Measurements from ENCODE around the gene SBK1.
"Not testable (repeated sequence)": the region's sequence is repeated elsewhere in the genome, so short reads cannot be mapped to it uniquely, and the experiment has no call there.

Gene SBK1

DNA sequence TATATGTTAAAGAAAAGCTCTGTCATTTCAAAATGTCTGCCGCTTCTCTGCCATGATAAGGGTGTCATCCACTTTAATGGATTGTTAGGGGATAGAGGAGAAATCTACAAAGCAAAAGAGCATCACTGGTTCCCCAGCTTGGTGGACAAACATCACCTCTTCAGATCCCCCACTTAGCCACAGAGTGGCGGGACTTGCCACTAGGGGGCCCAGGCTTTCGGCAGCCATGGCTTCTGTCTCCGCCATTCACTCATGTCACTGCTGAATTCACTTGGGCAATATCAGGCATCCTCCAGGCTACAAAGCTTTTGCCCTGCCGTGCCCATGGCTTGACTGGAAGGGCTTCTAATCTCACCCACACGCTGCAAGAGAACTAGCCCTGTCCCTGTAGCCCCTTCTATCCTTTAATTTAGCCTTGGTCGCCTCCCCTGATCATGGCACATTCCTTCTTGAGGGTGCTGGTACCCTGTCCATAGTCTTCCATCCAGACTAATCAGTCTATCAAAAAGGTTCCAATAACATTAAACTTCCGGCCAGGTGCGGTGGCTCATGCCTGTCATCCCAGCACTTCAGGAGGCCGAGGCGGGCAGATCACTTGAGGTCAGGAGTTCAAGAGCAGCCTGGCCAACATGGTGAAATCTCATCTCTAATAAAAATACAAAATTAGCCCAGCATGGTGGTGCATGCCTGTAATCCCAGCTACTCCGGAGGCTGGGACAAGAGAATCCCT, 34.7 kb downstream of the SBK1 start:
- TF ChIP-seq, protein P1, sequence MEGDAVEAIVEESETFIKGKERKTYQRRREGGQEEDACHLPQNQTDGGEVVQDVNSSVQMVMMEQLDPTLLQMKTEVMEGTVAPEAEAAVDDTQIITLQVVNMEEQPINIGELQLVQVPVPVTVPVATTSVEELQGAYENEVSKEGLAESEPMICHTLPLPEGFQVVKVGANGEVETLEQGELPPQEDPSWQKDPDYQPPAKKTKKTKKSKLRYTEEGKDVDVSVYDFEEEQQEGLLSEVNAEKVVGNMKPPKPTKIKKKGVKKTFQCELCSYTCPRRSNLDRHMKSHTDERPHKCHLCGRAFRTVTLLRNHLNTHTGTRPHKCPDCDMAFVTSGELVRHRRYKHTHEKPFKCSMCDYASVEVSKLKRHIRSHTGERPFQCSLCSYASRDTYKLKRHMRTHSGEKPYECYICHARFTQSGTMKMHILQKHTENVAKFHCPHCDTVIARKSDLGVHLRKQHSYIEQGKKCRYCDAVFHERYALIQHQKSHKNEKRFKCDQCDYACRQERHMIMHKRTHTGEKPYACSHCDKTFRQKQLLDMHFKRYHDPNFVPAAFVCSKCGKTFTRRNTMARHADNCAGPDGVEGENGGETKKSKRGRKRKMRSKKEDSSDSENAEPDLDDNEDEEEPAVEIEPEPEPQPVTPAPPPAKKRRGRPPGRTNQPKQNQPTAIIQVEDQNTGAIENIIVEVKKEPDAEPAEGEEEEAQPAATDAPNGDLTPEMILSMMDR (IDR thresholded peaks at IDR 0.05; ENCODE audit: borderline replicate concordance, insufficient read depth, low read depth, low read length), result peak; percentile 93
- no peak overlapping the region for H3K4me3 ChIP-seq (ENCODE audit: low read depth, low read length)

DNA sequence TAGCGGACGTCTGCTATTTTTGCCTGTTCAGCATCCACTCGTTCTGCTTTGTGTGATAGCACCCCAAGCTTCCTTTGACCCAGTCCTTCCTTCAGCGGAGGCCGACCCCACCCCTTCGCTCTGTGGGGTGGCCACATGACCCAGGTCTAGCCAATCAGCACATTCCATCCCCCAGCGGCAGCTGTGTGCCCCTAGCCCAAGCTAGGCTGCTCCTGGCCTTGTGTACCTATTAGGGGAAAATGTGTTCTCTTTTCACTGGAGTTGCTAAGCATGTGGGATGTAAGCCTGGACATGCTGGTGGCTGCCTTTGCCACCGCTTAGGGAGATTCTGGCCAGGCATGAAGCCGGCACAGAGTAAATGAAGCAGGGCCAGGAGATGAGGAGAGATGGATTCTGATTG, 37.9 kb downstream of the SBK1 start:
- H3K4me3 ChIP-seq (ENCODE audit: low read depth, low read length), result not testable (repeated sequence)

DNA sequence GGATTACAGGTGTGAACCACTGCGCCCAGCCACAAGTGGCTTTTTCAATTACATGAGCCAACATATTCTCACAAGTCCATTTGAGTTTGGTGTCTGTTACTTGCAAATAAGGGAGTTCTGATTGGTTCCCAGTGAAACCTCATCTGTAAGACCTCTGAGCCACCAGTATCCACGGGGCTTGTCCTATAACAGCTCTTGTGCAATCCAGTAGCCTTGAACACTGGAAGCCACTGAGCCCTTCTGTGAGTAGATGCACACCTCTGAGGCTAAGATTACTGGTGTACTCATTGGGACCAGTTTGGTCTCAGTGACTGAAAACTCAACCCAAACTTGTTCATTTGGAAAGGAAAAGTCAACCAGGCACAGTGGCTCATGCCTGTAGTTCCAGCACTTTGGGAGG, 38.7 kb downstream of the SBK1 start:
- not testable (repeated sequence) for H3K4me3 ChIP-seq (ENCODE audit: low read depth, low read length)

DNA sequence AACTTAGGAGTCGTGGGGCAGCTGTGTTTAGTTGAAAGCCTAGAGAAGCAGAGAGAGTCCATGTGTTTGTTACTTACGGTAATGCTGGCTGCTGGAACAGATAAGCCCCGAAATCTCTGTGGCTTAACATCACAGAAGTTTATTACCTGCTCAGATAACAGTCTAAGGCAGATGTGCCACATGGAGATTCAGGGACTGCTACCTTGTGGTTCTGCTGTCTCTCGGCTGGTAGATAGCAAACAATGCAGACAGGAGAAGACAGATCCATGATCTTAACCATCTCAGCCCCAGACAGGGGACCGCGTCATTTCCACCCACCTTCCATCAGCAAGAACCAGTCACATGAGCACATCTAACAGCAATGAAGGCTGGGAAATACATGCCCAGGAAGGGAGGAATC, 40.3 kb downstream of the SBK1 start:
- H3K4me3 ChIP-seq (ENCODE audit: low read depth, low read length), result not testable (repeated sequence)

DNA sequence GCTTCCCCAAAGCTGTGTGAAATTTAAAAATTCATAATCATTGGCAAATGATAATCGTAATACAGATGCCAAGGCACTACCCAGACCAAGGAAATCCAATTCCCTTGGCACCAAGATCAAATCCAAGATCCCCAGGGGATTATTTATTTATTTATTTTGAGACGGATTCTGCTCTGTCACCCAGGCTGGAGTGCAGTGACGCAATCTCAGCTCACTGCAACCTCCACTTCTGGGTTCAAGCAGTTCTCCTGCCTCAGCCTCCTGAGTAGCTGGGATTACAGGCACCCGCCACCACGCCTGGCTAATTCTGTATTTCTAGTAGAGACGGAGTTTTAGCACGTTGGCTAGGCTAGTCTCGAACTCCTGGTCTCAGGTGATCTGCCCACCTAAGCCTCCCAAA, 43.4 kb downstream of the SBK1 start:
- H3K4me3 ChIP-seq (ENCODE audit: low read depth, low read length), result not testable (repeated sequence)

DNA sequence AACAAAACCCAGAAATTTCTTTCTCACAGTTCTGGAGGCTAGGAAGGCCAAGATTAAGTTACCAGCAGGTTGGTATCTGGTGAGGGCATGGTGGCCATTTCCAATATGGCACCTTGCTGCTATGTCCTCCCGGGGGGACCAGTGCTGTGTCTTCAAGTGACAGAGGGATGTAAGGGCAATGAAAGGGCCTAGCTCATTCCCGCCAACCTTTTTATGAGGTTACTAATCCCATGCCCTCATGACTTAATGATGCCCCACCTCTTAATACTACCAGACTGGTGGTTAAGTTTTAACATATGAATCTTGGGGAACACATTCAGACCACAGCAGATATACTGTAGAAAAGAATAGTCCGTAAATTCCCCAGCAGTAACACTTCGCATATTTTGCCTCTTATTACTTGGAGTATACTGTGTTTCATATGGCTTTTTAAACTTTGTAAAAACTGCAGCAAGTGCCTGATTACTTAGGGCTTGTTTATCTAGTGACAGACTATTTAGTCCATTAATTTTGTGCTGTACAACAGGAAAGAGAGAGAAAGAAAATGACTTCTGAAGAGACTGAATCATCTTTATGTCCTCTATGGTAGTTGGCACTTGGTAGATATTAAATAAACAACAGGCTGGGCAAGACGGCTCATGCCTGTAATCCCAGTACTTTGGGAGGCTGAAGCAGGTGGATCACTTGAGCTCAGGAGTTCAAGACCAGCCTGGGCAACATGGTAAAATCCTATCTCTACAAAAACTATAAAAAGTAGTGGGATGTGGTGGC, 44.8 kb downstream of the SBK1 start:
- not testable (repeated sequence) for H3K4me3 ChIP-seq (ENCODE audit: low read depth, low read length)

DNA sequence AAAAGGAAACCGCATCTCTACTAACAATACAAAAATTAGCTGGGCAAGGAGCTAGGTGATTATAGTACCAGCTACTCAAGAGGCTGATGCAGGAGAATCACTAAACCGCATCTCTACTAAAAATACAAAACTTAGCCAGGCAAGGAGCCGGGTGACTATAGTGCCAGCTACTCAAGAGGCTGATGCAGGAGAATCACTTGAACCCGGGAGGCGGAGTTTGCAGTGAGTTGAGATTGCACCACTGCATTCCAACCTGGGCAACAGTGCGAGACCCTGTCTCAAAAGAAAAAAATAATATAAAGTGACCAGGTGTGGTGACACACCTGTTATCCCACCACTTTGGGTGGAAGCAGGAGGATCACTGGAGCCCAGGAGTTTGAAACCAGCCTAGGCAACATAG, 45.9 kb downstream of the SBK1 start:
- not testable (repeated sequence) for H3K4me3 ChIP-seq (ENCODE audit: low read depth, low read length)

DNA sequence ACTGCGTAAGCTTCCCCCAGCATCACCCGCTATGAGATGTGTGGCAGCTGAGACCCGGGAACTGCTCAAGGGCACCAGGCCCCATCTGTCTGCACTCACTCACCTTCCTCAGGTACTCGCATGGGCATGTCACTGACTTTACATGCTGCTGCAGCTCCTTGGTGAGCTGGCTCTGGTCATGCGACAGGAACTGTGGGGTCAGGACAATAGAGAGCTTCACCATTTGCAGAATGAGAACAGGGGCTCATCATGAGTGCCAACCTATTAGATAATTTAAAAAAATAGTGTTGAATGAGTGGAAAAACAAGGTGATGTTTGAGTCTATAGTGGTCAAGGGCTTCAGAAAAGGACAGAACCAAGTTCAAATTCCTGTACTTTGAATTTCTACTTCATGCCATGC, 70.3 kb downstream of the SBK1 start:
- not testable (repeated sequence) for H3K4me3 ChIP-seq (ENCODE audit: low read depth, low read length)

DNA sequence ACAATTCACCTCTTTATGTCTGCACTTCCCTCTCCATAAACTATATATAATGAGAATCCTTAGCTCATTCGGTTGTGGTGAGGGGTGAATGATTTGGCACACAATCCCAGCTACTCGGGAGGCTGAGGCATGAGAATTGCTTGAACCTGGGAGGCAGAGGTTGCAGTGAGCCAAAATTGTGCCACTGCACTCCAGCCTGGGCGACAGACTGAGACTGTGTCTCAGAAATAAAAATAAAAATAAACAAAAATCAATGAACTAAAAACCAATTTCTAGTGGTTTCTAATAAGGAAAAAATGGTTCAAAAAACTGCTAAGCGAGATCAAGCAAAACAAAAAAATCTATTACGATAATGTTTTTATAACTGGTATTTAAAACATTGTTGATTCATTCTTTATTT, 71.1 kb downstream of the SBK1 start, which contains the start of gene NPIPB6:
Gene NPIPB6 (minus strand): TSS at position 101 of the 400 bp plus-strand sequence. CDS start 686 bp downstream, outside the sequence.
- H3K4me3 ChIP-seq (ENCODE audit: low read depth, low read length), result not testable (repeated sequence)

DNA sequence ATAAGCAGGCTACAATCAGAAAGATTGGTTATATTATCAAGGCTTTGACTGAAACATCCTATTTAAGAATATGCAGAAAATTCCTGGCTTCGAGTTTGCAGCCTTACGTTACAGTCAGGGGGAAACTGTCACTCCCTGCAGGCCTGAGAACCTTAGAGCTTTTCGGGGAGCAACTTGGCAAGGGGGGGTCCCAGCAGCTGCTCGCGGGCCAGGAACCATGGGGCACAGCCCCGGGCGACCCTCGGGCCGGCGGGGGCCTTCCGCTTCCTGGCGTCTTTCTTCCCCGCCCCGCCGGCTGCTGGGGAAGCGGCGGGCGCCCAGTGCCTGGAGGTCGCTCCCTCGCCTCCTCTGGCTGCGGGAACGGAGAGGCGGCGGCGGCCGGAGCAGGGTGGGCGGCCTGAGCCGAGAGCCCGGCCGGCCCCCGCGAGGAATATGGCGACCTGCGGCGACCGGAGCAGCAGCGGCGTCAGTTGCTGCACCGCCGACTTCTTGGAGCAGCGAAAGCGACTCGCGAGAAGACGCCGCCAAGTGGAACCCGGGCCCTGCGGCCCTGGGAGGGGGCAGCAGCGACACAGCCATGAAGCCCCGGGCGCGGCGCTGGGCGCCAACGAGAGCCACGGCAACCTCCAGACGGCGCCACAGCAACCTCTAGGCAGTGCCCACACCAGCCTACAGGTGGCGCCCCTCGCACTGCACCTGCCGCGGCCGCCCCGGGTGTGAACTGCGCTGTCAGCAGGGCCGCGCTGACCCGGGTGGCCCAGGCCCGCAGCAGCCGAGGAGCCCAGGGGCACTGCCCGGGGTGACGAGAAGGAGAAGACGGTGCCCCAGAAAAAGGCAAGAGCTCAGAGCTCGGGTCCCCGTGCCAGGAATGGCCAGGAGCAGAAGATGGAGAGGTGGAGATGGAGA, 72.2 kb downstream of the SBK1 start:
- not testable (repeated sequence) for H3K4me3 ChIP-seq (ENCODE audit: low read depth, low read length)

DNA sequence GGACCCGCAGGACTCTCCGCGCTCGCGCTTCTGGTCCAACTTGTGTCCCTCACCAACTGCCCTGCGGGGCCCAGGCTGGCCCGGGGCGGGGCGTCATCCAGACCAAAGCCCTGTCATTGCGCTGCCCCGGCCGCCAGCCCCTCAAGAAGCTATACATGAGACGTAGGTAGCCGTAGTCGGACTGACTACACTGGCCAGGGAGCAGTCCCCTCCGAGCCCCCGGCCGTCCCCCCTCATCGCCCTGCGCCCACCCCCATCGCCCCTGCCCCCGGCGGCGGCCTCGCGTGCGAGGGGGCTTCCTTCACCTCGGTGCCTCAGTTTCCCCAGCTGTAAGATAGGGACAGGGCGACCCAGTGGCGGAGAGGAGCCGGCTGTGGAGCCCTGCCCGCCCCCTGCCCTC, 75.6 kb downstream of the SBK1 start:
- H3K4me3 ChIP-seq (ENCODE audit: low read depth, low read length), result not testable (repeated sequence)
